LNCaP clone FGC (cell line): ENCODE measurements around the gene PPBP.
A peak's percentile ranks its signal among the peaks of the same experiment; 100 is the strongest.
"Not testable (repeated sequence)": the region's sequence is repeated elsewhere in the genome, so short reads cannot be mapped to it uniquely, and the experiment has no call there.

ENCODE experiments used
- DNase-seq: peaks from one replicate; pipeline ENCODE4 v3.0.0-alpha.2; 2011; ENCODE audit warnings: low read depth
- H3K4me3 ChIP-seq: 2 replicates; pipeline ENCODE4 v1.5.1; 2011; ENCODE audit warnings: mild to moderate bottlenecking, low read depth, low read length, control low read depth
- TF ChIP-seq, protein P1 (sequence below): IDR thresholded peaks from 2 replicates; pipeline ENCODE4 v1.5.1; 2012; ENCODE audit warnings: mild to moderate bottlenecking; ENCODE audit not compliant: control insufficient read depth, insufficient read depth; ENCODE audit errors: extremely low read depth

The PPBP gene

DNA sequence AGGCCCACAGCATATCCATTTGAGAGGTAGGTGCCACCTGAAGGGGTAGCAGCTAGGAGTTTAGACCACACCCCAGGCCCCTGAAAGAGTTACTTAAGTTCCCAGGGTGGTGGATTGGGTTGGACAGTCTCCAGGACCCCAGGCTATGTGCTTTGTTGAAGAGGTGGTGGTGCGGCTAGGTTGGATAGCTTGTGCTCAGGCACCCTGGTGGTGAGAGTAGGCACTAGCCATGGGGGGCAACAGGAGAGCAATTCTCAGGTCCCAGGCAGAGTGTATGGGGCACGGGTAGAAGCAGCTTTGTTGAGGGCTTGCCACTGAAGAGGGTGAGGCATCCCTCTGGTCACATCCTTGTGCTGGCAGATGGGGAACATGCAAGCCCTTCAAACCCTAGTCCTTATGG is 11.8 kb downstream of the PPBP start:
- H3K4me3 ChIP-seq: no peak overlapping the region
- no peak for DNase-seq
- TF ChIP-seq, protein P1, sequence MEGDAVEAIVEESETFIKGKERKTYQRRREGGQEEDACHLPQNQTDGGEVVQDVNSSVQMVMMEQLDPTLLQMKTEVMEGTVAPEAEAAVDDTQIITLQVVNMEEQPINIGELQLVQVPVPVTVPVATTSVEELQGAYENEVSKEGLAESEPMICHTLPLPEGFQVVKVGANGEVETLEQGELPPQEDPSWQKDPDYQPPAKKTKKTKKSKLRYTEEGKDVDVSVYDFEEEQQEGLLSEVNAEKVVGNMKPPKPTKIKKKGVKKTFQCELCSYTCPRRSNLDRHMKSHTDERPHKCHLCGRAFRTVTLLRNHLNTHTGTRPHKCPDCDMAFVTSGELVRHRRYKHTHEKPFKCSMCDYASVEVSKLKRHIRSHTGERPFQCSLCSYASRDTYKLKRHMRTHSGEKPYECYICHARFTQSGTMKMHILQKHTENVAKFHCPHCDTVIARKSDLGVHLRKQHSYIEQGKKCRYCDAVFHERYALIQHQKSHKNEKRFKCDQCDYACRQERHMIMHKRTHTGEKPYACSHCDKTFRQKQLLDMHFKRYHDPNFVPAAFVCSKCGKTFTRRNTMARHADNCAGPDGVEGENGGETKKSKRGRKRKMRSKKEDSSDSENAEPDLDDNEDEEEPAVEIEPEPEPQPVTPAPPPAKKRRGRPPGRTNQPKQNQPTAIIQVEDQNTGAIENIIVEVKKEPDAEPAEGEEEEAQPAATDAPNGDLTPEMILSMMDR: no peak

DNA sequence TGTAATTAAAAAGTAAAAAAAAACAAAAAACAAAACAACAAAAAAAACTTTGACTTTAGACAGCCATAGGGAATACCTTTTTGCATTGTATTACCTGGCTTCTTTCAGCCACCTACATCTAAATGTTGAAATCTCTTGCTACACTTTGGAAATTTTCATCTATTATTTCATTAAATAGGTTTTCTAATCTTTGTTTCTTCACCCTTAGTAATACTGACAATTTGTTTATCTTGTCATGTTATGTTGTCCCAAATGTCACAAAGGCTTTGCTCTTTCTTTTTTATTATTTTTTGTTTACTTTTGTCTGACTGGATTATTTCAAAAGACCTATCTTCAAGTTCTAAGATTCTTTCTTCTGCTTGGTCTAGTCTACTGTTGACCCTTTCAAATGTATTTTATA is 13.6 kb downstream of the PPBP start:
- H3K4me3 ChIP-seq: no peak overlapping the region
- TF ChIP-seq, protein P1: no peak
- no peak for DNase-seq

DNA sequence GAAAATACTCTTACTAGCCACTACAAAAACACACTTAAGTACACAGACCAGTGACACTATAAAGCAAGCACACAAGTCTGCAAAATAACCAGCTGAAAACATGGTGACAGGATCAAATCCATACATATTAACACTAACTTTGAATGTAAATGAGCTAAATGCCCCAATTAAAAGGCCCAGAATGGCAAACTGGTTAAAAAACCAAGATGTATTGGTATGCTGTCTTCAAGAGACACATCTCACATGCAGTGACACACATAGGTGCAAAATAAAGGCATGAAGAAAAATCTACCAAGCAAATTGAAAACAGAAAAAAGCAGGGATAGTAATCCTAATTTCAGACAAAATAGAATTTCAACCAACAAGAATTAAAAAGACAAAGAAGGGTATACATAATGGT is 17.0 kb downstream of the PPBP start:
- no peak for DNase-seq
- H3K4me3 ChIP-seq: no peak overlapping the region
- TF ChIP-seq, protein P1: no peak

DNA sequence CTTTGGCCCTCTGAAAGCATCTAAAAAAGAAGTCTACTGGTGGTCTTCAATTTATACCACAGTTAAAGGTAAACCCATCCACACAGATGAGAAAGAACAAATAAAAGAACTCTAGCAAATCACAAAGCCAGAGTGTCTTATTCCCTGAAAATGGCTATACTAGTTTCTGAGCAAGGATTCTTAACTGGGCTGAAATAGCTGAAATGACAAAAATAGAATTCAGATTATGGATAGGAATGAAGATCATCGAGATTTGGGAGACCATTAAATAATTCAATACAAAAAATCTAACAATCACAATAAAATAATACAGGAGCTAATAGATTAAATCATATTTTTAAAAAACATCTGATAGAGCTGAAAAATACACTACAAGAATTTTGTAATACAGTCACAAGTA is 18.0 kb downstream of the PPBP start:
- TF ChIP-seq, protein P1: no peak
- no peak overlapping the region for H3K4me3 ChIP-seq
- no peak for DNase-seq

DNA sequence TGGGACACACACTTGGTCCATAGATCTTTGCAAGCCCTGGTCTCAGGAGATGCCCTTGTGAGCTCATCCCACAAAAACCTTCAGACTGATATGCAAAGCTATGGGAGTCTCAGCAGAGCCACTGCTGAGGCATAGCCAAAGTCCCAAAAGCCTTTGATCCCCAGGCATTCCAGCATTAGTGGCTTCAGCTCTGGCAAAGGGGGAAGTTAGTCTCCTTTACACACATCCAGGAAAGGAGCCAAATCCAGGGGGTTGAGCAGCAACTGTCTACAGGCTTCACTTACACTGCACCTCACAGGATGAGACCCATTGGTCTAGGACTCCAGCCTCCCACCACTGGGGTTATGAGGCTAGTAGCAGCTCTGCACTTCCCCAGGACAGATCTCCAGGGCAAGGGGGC is 20.1 kb downstream of the PPBP start:
- TF ChIP-seq, protein P1: no peak
- DNase-seq: no peak
- H3K4me3 ChIP-seq: no peak overlapping the region

DNA sequence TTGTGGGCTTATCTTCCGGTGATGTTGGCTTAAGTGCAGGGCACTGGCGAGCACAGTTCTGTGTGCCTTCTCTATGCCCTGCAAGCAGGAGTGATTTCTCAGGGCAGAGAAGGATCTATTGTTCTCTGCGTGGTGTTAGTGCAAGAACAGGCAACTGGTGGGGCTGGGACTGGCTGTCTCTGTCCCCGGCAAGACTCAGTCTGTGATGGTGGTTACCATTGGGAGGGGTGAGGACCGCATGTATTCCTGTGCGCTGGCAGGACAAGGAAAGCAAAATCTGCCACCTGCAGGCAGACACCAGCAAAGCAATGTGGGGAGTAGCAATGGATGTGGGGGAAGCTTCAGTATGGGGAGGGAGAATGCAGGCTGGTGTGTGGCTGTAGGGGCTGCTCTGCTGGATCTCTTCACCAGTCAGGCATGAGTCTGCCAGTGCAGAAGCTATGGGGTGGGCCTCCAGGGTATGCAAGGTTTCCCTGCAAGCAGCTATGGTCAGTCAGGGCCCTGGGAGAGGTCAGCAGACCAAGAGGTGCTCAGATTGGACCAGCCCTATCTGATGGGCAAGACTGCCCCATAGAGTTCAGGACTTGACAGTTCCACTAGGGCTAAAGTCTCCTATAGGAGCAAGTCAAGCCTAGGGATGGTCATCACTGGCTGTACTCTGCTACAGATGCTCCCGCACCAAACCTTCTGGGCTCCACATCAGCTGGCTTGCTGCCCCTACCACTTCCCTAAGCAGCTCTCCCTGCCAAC is 23.0 kb downstream of the PPBP start:
- TF ChIP-seq, protein P1: peak; percentile 58
- H3K4me3 ChIP-seq: no peak overlapping the region
- DNase-seq: no peak

DNA sequence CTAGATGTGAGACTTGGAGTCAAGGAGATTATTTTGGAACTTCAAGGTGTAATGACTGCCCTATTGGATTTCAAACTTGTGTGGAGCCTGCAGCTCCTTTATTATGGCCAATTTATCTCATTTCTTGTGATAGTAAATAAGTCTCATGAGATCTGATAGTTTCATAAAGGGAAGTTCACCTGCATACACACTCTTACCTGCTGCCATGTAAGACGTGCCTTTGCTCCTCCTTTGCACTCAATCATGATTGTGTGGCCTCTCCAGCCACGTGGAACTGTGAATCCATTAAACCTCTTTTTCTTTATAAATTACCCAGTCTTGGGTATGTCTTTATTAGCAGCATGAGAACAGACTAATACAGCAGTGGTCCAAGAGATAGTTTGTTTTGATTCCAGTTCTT is 25.3 kb downstream of the PPBP start:
- TF ChIP-seq, protein P1: no peak
- DNase-seq: no peak
- H3K4me3 ChIP-seq: no peak overlapping the region

DNA sequence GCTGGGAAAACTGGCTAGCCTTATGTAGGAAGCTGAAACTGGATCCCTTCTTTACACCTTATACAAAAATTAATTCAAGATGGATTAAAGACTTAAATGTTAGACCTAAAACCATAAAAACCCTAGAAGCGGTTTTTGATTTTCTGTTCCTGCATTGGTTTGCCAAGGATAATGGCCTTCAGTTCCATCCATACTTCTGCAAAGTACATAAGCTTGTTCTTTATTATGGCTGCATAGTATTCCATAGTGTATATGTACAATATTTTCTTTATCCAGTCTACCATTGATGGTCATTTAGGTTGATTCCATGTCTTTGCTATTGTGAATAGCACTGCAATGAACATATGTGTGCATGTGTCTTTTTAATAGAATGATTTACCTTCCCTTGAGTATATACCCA is 28.9 kb downstream of the PPBP start:
- not testable (repeated sequence) for H3K4me3 ChIP-seq, DNase-seq
